ENCODE results near the gene ACOD1.

The ACOD1 gene

DNA sequence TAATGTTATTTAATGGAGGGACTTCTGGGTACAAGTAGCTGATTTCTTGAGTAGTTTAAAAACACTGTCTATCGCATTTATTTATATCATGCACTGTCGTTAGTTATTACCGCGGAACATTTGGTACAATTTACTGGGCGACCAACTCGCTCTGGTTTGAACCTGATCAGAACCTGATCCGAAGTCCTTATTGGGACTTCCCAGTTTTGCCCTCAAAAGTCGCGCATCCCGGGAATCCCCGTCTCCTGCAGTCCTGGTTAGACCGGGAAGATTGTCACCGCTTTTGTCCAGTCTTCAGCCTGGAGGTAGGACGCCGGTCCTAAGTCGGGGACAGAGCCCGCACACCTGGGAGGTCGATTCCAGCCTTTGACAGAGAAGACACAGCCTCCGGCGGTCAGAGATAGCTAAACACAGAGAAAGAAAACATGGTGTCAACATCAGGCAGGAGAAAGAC lies 44.3 kb downstream of the ACOD1 start:
- DNase-seq: no peak

DNA sequence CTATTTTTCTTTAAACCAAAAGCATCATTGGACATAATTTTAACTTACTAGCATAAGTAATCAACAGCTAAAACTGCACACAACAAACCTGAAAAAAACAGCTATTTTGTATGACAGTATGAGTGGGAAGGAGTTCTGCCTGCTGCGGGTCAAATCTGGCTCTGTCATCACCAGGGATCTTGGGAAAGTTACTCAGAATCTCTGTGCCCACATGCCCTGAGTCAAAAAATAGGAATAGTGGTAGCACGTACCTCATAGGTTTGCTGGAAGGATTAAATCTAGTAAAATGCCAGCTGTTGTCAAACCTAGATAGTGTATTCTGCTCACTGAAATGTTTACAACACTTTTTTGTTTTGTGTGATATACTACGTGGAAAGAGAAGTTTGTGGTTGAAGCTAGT lies 44.7 kb downstream of the ACOD1 start:
- no peak for DNase-seq

DNA sequence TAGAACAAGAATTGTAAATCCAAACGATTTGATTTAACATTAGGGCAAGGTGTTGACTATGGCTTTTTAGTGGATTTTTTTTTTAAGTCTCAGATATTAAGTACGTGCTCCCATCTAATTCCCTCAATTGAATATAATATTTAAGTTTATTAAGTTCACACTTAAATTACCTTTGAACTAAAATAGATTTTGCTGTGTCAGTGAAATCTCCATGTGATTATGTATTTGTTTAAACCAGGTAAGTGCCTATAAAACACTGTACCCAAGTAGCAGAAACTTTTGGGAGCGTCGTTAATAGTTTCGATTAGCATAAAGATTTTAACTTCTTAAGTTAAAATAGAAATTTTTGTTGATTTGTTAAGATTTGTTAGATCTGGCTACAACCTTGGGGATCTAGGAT lies 45.2 kb downstream of the ACOD1 start:
- no peak for DNase-seq

DNA sequence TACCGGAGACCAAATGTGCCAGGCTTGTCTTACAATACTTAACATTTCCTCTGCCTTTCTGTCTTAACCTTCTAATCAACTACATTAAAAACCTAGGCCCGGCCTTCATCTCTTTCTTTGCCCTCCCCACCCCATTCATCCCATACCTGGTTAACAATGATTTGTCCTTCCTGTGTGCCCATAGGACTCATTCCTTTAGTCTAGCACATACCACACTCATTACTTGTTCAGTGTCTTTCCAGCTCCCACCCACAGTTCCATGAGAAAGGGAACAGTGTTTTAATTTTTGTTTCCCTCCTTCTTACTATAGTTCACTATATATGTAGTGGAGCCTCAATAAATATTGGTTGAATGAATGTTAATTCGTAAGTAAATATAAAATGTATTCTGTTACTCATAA lies 46.0 kb downstream of the ACOD1 start:
- DNase-seq: no peak

DNA sequence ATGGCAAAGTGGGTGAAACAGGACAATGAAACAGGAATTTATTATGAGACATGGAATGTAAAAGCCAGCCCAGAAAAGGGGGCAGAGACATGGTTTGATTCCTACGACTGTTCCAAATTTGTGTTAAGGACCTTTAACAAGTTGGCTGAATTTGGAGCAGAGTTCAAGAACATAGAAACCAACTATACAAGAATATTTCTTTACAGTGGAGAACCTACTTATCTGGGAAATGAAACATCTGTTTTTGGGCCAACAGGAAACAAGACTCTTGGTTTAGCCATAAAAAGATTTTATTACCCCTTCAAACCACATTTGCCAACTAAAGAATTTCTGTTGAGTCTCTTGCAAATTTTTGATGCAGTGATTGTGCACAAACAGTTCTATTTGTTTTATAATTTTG lies 52.2 kb downstream of the ACOD1 start:
- DNase-seq: no peak

DNA sequence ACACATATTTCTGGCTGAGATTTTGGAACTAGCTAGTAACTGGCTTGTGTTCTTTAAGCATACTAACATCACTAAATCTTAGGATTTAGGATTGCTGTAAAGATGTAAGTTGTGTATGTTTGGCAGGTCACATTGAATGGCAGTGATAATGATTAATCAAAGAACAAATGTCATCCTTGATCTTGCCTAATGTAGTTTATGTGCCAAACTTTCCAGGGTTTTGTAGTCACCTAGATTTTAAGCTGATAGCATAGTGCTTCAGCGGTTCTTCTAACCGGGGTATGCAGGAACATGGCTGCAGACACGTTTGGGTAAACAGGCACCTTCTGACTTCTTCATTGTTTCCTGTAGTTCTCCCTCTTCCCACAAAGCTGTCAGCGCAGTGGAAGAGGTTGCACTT lies 53.2 kb downstream of the ACOD1 start:
- DNase-seq: no peak

DNA sequence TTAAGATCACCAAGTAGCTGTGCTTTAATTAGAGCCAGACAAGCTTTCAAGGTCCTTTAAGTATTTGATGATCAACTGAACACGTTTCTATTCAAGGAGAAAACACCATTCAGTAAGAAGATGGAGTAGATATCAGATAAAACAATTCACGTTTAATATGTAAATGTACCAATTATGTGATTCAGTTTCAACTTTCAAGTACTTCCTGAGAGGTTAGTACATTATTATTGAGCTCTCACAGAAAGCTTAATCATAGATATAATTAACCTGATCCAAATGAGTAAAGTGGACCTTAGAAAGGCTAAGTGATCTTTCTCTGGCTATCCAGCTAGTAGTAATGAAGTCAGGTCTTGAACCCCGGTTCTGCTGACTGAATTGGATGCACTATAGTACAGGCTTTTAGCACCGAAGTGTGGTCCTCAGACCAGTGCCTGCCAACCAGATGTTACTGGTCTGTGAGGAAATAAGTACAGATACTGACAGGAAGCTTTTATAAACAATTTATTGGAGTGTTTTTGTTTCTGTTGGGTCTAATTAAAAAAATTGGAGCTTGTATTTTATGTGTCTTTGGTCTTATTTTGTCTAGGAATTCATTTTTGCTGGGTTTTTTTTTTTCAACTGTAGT lies 53.8 kb downstream of the ACOD1 start:
- no peak for DNase-seq

DNA sequence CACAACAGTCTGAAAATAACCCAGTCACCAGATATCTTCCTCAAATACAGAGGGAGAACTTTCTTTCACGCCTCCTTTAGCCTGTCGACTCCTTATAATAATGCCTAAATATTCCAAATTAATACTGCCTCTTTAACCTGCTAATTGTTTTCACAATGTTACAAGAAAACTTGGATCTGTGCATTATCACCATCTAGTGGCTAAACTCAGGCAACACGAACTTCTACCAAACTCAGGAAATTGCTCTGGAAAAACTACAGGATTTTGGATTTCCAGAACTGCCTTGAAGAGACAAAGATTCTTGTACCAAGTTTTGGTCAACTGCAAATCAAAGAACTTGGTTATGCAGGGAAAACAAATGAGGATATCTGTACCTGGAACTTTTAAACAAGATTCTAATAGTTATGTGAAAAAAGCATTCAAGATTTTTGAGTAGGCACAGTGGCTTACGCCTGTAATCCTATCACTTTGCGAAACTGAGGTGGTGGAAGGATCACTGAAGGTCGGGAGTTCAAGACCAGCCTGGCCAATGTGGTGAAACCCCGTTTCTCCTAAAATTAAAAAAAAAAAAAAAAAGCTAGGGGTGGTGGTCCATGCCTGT lies 54.4 kb downstream of the ACOD1 start:
- no peak for DNase-seq

Measured in NCI-H226 (cell line).